HG03558 (cell line): ENCODE results near the gene HPCAL4.

ENCODE experiments used
- ATAC-seq: cut with Tn5 transposase; IDR thresholded peaks from one replicate; pipeline ENCODE4 v1.9.1; 2021; ENCODE audit warnings: moderate number of reproducible peaks; ENCODE audit not compliant: unreplicated experiment; ENCODE audit errors: extremely low read depth

HPCAL4 gene

GRCh38 chr1:39653546-39654031 is 37.6 kb downstream of the HPCAL4 start:
- ATAC-seq = no peak

DNA sequence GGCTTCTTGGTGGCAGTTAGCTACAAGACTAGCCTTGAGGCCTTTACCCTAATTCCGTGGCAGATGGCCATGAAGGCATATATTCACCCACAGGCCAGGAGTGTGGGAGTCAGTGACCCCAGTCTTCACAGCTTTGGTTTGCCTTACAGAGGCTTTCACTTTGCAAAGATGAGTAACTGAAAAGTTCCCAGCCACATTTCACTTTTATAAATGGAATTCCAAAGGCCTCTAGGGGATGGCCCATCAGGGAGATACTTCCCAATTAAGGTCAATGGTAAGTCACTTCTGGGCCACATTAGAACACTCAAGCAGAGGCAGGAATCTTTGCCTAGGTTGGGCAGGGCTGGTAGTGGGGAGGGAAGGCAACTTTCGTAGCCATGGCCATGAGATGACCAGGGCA is 38.7 kb downstream of the HPCAL4 start:
- no peak for ATAC-seq

- ATAC-seq = no peak
Measured at GRCh38 chr1:39652105-39652504, 39.1 kb downstream of the HPCAL4 start.

- ATAC-seq = no peak
Measured at GRCh38 chr1:39650431-39650830, 40.8 kb downstream of the HPCAL4 start.

DNA sequence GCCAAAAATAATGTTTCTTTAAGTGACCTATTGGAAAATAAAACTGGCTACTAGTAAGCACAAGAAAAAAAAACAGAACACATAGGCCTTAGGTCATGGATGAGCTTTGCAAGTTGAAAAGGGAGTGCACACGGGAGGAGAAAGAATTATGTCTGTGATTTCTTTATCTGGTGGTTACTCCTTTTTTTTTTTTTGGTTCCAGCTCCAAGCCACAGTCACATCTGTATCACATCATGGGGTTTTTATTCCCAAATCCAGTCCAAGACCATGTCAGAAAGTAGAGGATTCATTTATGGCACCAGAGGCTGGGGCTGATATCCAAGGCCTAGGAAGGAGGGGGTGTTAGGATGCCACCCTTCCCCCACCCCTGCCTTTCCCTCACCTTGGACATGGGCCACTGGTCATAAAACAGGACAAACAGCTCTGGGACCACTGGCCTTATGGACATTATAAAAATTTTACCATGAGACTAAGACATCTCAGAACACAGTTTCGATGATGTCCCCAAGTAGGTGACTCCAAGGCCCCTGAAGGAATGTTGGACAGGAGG is 41.5 kb downstream of the HPCAL4 start:
- ATAC-seq = no peak

DNA sequence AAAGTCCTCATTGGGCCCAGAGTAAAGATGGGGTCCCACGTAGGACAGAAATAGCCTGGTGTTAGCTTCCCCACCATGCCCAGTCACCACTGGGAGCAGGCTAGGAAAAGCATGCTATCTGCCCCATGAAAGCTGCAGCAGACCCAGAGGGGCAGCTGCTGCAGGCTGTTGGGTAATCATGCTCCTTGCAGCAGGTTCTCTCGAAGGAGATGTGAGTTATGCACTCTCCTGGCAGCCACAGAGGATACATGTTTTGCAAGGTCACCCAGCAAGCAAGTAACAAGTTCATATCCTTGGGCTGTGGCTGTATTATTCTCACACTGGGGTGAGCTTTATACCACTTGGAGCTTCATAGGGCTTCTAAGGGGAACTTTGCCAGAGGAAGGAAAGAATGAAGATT is 42.7 kb downstream of the HPCAL4 start:
- ATAC-seq = no peak

- ATAC-seq = no peak
Measured at GRCh38 chr1:39647247-39647646, 44.0 kb downstream of the HPCAL4 start.

GRCh38 chr1:39646232-39647081 is 44.8 kb downstream of the HPCAL4 start:
- no peak for ATAC-seq

- no peak for ATAC-seq
Measured at GRCh38 chr1:39645411-39646043, 45.7 kb downstream of the HPCAL4 start.

- ATAC-seq = no peak
Measured at GRCh38 chr1:39643705-39644104, 47.5 kb downstream of the HPCAL4 start.

GRCh38 chr1:39642796-39643195 is 48.4 kb downstream of the HPCAL4 start:
- ATAC-seq = no peak

DNA sequence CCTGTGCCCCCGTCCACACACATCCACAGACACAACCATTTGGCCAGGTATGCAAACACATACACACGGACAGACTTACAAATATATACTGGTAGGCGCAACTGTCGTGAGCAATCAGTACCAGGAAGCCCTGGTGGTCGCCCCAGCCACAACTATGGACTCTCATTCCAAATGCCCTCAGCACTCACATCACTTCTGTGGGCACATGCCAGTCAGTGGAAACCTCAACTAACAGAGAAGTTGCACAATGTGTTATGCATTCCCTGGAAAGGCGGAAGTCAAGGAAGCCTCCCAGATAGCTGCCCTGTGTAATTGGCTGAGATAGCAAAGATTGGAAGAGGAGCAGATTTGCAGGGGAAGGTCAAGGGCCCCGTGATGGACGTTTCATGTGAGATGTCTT is 50.4 kb downstream of the HPCAL4 start:
- no peak for ATAC-seq

- no peak for ATAC-seq
Measured at GRCh38 chr1:39639305-39640130, 51.7 kb downstream of the HPCAL4 start, which contains the start of gene HEYL. Gene HEYL, minus strand, starts transcription at chr1:39639643. Its CDS starts 18 bp downstream, at chr1:39639625.

GRCh38 chr1:39638965-39639304 is 52.3 kb downstream of the HPCAL4 start:
- no peak for ATAC-seq

DNA sequence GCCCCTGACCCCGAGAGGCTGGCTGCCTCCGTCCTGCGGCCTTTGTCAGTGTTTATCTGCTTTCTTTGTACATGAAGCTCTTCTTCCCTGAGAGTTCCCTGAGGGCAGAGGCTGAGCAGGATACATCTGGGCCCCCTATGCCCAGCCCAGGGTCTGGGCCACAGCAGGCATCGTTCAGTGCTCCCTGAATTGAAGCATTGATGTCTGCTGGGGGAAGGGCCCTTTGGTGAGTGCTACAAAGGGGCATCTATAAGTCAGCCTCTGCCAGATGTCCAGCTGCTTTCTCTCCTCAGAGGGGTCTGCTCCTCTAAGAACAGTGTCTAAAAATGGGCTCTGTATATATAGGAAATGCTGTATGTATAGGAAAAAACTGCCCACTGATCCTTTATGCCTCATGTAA is 53.9 kb downstream of the HPCAL4 start:
- ATAC-seq = no peak

DNA sequence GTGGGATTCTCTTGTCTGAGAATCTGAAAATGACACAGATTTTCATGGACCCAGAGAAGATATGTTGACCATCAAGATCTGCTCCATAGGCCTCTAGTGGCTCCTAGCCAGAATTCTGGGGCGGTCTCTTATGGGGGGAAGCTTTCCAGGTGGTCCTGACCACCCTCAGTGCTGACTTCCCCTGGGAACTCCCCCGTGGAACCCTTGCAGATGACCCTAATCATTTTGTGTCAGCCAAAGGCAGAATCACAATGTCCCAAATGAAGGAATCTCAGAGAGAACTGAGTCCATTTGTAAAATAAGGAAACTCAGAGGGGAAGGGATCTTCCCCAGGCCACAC is 55.4 kb downstream of the HPCAL4 start:
- ATAC-seq = no peak

GRCh38 chr1:39635205-39635870 is 55.9 kb downstream of the HPCAL4 start:
- no peak for ATAC-seq

DNA sequence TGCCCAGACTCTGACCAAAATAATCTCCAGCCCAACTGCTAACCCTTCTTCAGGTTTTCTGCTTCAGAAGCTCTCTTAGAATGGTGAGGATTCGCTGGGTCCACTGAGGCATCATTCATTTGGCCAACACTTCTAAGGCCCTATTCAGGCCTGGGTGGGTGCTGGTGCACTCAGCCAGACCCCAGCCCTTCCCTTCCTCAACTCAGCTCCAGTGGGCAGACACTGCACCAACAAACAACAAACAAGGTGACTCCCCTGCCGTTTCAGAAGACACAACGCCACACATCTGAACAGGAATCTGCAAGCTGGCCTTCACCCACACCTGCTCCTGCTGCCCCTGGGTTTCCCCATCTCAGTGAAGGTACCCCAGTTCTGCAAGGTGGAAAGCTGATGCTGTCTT is 57.8 kb downstream of the HPCAL4 start:
- ATAC-seq = no peak

GRCh38 chr1:39632682-39633417 is 58.4 kb downstream of the HPCAL4 start:
- no peak for ATAC-seq

DNA sequence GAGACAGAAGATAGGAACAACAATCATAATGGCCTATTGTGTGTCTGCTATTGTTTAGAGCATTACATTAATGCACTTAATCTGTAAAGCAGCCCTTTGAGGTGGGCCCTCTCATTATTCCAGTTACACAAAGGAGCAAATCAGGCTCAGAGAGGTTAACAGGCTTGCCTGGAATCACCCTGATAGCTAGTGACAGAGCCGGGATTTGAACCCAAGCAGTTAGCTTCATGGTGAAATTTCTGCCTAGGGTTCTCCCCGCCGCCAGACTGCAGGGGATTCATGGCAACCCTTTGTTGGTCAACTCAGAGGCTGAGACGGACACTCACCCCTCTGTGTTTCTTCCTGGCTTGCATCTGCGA is 58.9 kb downstream of the HPCAL4 start:
- ATAC-seq = no peak
